Fibroblast of skin of right quadriceps (primary cell): Measurements from ENCODE around the gene CHAC1.
"Not testable (repeated sequence)": the region's sequence is repeated elsewhere in the genome, so short reads cannot be mapped to it uniquely, and the experiment has no call there.

Source experiments
- DNase-seq: peaks from one replicate; pipeline ENCODE4 v3.0.0-alpha.2; 2013

CHAC1 gene

GRCh38 chr15:40958723-40959122, 5.5 kb downstream of the CHAC1 start:
- no peak for DNase-seq

DNA sequence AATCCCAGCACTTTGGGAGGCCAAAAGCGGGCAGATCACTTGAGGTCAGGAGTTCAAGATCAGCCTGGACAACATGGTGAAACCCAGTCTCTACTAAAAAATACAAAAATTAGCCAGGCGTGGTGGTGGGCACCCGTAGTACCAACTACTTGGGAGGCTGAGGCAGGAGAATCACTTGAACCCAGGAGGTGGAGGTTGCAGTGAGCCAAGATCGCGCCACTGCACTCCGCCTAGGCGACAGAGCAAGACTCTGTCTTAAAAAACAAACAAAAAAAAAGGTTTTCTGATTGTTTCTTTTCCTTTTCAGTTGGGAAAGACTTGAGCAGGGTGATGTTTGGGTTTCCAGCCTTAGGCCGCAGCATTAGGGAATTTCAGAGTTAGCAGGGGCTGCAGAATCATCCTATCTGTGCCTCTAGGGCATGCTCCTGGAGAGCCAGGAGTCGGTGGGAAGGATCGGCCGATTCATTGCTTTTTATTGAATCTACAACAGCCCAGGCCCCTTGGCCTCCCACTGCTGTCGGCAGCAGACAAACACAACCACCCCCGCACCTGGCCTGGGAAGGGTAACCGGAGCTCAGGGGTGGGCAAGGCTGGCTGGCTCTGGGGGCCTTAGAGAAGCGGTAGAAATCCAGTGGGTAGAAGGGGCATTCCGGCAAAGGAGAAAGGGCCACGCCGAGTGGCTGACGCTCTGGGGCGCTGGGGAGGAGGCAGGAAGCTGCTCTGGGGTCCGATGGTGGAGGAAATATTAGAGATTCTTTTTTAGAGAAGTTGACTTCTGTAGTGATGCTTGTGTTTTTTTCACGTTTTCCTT, 6.3 kb downstream of the CHAC1 start:
- DNase-seq: no peak

- no peak for DNase-seq
These were observed 7.0 kb downstream of the CHAC1 start for GRCh38 chr15:40960151-40960885.

DNA sequence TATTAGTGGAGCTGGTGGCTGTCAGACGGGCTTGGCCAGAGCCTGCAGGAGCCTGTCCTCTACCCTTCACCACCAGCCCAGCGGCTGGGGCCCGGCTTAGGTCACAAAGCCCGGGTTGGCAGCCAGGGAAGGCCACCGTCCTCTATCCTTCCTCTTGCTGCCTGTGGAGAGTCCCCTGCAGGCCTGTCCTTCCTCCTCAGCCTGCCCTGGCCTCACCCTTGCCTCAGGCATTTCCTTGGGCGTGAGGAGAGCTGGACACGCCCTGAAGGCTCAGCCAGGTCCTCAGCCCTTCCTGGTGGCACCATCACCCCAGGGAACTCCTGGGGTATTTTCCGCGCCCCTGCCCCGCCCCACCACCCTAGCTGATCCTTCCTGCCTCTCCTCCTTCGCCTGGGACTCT, 7.7 kb downstream of the CHAC1 start:
- DNase-seq: no peak

DNA sequence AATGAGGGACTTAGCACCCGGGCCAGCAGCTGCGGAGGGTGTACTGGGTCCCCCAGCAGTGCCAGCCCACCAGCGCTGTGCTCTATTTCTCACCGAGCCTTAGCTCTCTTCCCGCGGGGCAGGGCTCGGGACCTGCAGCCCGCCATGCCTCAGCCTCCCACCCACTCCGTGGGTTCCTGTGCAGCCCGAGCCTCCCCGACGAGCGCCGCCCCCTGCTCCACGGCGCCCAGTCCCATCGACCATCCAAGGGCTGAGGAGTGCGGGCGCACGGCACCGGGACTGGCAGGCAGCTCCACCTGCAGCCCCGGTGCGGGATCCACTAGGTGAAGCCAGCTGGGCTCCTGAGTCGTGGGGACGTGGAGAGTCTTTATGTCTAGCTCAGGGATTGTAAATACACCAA, 8.5 kb downstream of the CHAC1 start:
- DNase-seq: not testable (repeated sequence)

DNA sequence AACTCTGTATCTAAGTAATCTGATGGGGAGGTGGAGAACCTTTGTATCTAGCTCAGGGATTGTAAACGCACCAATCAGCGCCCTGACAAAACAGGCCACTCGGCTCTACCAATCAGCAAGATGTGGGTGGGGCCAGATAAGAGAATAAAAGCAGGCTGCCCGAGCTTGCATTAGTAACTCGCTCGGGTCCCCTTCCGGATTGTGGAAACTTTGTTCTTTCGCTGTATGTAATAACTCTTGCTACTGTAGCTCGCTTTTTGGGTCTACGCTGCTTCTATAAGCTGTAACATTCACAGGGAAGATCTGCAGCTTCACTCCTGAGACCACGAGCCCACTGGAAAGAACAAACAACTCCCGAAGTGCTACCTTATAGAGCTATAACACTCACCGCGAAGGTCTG, 9.0 kb downstream of the CHAC1 start:
- DNase-seq: not testable (repeated sequence)

DNA sequence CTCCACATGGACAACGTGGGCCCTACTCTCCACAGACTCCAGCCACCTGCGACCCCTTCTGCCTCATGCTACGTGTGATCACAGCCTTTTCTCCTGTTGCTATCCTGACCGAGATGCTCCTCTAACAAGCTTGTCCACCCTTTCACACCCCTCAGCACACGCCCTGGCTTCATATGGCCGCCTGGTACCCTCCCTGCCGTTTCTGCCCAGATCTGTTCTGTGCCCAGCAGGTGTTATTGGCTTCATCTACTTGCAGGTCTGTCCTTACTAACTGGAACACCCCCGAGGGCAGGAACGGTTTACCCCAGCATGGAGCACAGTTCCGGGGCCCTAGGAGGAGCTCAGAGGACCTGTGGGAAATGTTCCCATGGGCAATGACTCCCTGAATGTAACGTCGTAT, 9.9 kb downstream of the CHAC1 start:
- no peak for DNase-seq

- DNase-seq: no peak
These were observed 10.7 kb downstream of the CHAC1 start for GRCh38 chr15:40964006-40964405.

GRCh38 chr15:40964634-40965033, 11.4 kb downstream of the CHAC1 start:
- DNase-seq: no peak

GRCh38 chr15:40968290-40969085, 15.2 kb downstream of the CHAC1 start:
- no peak for DNase-seq

- no peak for DNase-seq
These were observed 16.1 kb downstream of the CHAC1 start for GRCh38 chr15:40969363-40969762.

DNA sequence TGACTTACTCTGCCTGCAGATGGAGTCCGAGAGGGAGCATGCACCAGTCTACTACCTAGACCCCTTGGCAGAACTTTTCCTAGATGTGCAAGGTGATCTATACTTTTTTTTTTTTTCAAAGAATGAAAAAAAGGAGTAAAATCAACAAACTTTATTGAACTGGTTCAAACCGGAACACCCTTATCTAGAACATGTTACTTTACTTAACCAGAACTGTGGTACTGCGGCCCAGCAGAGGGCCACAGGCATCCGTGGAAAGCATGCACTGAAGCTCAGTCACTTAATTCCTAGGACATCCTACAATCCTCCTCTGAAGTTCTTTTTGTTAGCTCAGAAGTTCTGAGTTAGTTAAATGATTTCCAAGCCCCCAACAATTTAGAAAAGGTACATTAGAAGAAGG, 21.6 kb downstream of the CHAC1 start:
- DNase-seq: no peak

DNA sequence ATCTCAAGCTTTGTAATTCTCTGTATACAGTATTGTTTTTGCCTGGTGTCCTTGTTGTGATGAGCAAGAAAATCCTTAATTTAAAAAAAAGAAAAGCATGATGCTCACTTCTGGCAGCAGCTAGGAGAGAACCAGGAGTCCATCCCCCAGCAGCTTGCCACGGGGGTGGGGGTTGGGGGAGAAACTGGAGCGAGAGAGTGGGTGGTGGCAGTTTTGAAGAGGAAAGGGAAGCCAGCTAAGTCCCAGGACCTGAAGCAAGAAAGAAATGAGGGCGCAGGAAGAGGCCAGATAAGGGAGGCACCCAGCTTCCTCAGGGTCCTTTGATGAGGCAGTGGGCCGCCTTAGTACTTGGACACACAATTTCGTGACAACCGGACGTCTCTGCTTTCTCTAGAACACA, 23.5 kb downstream of the CHAC1 start:
- no peak for DNase-seq

DNA sequence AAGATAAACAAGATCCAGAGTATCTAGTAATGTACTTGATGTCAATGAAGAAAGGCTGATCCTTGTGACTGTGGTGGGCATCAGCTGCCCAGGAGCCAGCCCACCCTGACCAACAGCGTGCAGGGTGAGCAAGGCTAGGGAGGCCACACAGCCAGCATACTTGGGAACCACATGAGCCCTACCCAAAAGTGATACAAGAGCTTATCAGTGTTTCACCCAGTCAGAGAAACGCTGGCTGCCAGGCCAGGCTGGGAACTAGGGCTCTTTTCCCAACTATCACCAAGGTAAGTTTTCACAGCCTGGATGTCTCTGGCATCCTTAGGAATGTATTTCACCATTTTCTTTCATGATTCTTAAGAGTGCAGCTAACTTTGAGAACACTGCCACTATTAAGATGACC, 24.9 kb downstream of the CHAC1 start:
- DNase-seq: no peak

DNA sequence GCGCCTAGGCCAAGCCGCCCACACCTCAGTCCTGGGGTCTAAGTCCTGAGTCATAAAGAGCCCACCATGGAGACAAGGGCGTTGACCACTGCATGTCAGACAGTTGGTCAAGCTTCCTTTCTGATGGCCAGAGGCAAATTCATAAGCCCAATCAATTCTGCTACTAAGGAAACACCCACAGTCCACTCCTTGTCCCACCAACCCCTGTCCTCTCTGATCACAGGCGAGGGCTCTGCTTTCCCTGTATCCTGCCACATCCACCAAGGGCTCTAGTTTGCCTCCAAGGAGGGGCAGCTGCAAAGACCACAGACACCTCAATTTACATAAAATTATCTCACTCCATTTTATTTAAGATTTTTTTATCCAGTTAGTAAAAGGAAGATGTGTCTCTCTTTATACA, 25.3 kb downstream of the CHAC1 start:
- DNase-seq: no peak

- no peak for DNase-seq
These were observed 27.9 kb downstream of the CHAC1 start for GRCh38 chr15:40981186-40981585.

DNA sequence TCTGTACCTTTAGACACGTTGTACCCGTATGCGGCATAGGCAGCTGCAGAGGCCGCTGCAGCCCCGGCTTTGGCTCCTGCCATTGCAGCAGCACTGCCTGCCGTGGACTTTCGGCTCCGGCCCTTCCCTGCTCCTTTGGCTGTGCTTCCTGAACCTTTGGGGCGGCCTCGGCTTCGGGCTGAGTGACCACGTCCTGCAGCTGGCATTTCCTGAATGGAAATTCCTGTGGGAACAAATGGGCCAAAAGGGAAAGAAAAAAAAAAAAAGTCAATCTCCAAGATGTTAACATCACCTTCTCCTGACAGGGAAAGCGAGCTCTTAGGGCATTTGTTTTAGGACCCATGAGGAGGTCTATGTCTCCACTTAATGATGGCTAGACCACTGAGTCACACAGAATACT, 29.6 kb downstream of the CHAC1 start:
- DNase-seq: no peak

- no peak for DNase-seq
These were observed 31.1 kb downstream of the CHAC1 start for GRCh38 chr15:40984406-40984805.

DNA sequence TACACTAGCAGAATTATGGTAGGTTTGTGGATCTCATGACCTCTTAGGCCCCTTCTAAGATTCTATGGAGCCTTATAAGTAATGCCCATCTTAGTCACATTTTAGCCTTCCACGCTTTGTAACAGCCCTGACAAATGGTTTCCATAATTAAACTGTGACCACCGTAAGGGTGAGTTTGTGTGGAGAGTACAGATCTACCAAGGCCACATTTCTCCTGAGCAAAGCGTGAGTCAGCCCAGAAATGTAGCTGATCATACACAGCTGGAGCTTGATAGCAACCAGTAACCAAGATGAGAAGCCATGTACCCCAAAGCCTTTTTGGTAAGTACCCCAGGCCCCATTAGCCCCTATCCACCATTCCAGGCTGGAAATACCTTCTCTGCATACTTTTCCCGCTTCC, 31.7 kb downstream of the CHAC1 start:
- DNase-seq: peak; percentile 78

DNA sequence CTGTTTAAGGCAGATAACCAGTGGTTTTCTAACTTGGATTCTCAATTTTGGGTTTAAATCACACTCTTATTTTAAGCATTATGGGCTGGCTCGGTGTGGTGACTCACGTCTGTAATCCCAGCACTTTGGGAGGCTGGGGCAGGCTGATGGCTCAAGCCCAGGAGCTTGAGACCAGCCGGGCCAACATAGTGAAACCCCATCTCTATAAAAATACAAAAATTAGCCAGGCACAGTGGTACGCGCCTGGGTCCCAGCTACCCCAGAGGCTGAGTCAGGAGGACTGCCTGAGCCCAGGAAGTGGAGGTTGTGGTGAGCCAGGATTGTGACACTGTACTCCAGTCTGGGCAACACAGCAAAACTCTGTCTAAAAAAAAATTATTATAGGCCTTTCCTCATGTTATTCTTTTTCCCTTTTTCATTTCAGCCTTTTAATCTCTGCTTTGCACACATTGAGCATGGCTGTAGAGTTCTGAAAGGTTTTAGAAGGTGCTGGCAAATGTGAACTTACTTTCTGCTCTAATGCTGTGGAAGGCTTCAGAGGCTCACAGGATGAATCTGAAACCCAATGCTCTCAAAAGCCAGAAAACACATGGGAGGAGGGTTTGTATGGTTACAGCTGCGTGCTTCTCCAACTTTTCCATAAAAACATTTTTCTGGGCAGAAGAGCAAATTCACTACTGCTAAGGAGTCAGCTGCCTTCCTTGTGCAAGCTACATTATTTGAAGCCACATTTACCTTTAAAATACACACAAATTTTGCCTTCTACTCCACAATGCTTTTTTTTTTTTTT, 32.5 kb downstream of the CHAC1 start:
- peak; percentile 30 for DNase-seq

GRCh38 chr15:40986820-40987219, 33.5 kb downstream of the CHAC1 start:
- no peak for DNase-seq

DNA sequence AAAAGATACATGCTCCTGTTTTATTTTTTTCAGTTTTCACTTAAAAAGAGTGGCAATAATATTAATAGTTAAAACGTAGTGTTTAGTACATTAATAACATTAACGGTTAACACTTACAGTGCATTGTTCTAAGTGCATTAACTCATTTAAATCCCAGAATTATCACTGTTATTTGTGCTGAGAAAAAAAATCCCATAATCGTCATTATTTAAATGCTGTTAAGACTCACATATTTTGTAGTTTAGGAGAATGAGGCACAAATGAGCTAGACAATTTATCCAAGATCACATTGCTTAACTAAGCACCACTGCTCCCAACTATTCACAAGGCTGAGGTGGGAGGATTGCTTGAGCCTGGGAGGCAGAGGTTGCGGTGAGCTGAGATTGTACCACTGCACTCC, 34.9 kb downstream of the CHAC1 start:
- no peak for DNase-seq

GRCh38 chr15:40990080-40990479, 36.8 kb downstream of the CHAC1 start:
- no peak for DNase-seq
